H1 (cell line): ENCODE data around the gene NPNT. TPM values are rescaled to one million over a fixed set of nuclear protein-coding genes. Genes with fewer than 3 reads are reported as not detected.

Experiments used
- CTCF ChIA-PET: fragments of 300-600 bp; sonication (Branson Sonifier 250); formaldehyde crosslinking; loops from one replicate; lab custom pipeline; 2021; ENCODE audit not compliant: partially characterized antibody; lab: Charles Lee
- POLR2A ChIA-PET: fragments of 300-600 bp; sonication (Branson Sonifier 250); formaldehyde crosslinking; loops from one replicate; lab custom pipeline; 2021; ENCODE audit warnings: inconsistent platforms; ENCODE audit not compliant: partially characterized antibody; lab: Charles Lee
- DNase-seq, 2 experiments: peaks; one replicate each; pipeline versions ENCODE4 v3.0.0 to v3.0.0-alpha.2; 2010 to 2022; ENCODE audit warnings: low spot score in 2 of 2, low read depth in 1 of 2, mixed read lengths in 1 of 2
- FAIRE-seq: peaks from 2 replicates; lab custom pipeline; 2011; peaks lifted over from hg19 to GRCh38; lab: Jason Lieb, UNC
- H2AFZ ChIP-seq: 2 replicates; pipeline ENCODE4 v1.8.1; 2012; ENCODE audit warnings: low read length, inconsistent platforms
- H2AK5ac ChIP-seq: 2 replicates; pipeline ENCODE4 v1.6.1; 2013; ENCODE audit warnings: low read depth, low read length
- H2BK120ac ChIP-seq: replicated peaks from 2 replicates; pipeline ENCODE3; 2013; ENCODE audit warnings: low read depth, low read length, inconsistent platforms
- H2BK12ac ChIP-seq: 2 replicates; pipeline ENCODE4 v1.6.1; 2013; ENCODE audit warnings: low read depth, low read length
- H2BK15ac ChIP-seq: 2 replicates; pipeline ENCODE4 v1.6.1; 2013; ENCODE audit warnings: low read length
- H2BK20ac ChIP-seq: 2 replicates; pipeline ENCODE4 v1.6.1; 2013; ENCODE audit warnings: low read length
- H2BK5ac ChIP-seq: 2 replicates; pipeline ENCODE4 v1.6.1; 2013; ENCODE audit warnings: low read depth, low read length
- H3K14ac ChIP-seq: 2 replicates; pipeline ENCODE4 v1.6.1; 2013; ENCODE audit warnings: inconsistent platforms; ENCODE audit not compliant: insufficient read length
- H3K18ac ChIP-seq: 2 replicates; pipeline ENCODE4 v1.6.1; 2013; ENCODE audit warnings: low read length; ENCODE audit errors: extremely low read depth
- H3K23ac ChIP-seq: 2 replicates; pipeline ENCODE4 v1.6.1; 2013; ENCODE audit warnings: inconsistent platforms; ENCODE audit not compliant: insufficient read length
- H3K23me2 ChIP-seq: 2 replicates; pipeline ENCODE4 v1.6.1; 2013; ENCODE audit warnings: low read depth, low read length
- H3K27ac ChIP-seq: 2 replicates; pipeline ENCODE4 v1.6.1; 2011; ENCODE audit warnings: low read depth, low read length, inconsistent platforms
- H3K27me3 ChIP-seq, 4 experiments: replicated peaks in 1 of 4; 1 replicate in 1 of 4; 2 replicates in 3 of 4; pipeline versions ENCODE4 v1.6.1 to v1.8.1; 2011 to 2013; ENCODE audit warnings: low read length in 3 of 4, mild to moderate bottlenecking in 3 of 4, inconsistent platforms in 2 of 4, mixed read lengths in 2 of 4, moderate library complexity in 1 of 4; ENCODE audit not compliant: control insufficient read depth in 3 of 4, insufficient read depth in 3 of 4; ENCODE audit errors: extremely low read depth in 1 of 4
- H3K36me3 ChIP-seq, 4 experiments: 2 replicates each; pipeline versions ENCODE4 v1.6.1 to v1.8.1; 2011 to 2013; ENCODE audit warnings: mild to moderate bottlenecking in 4 of 4, low read length in 3 of 4, moderate library complexity in 2 of 4, control low read depth in 1 of 4, inconsistent platforms in 1 of 4; ENCODE audit not compliant: insufficient read depth in 4 of 4, control insufficient read depth in 2 of 4
- H3K4ac ChIP-seq: replicated peaks from 2 replicates; pipeline ENCODE3; 2013; ENCODE audit warnings: low read length, low read depth, mixed read lengths, inconsistent platforms; ENCODE audit not compliant: insufficient read length
- H3K4me1 ChIP-seq, 4 experiments: replicated peaks in 1 of 4; 1 replicate in 1 of 4; 2 replicates in 3 of 4; pipeline versions ENCODE4 v1.6.1 to v1.8.1; 2011 to 2013; ENCODE audit warnings: low read length in 3 of 4, inconsistent platforms in 2 of 4, mixed read lengths in 1 of 4; ENCODE audit not compliant: insufficient read depth in 4 of 4, control insufficient read depth in 3 of 4
- H3K4me2 ChIP-seq, 2 experiments: 2 replicates each; pipeline versions ENCODE4 v1.6.1 to v1.8.1; 2011 to 2013; ENCODE audit warnings: low read depth in 2 of 2, low read length in 2 of 2, control low read depth in 1 of 2, inconsistent platforms in 1 of 2, mild to moderate bottlenecking in 1 of 2; ENCODE audit not compliant: insufficient read depth in 1 of 2
- H3K4me3 ChIP-seq, 4 experiments: fragments of 200-600, 300-600 bp in 1 of 4; sonication (generic), shearing (Covaris generic), sonication (Bioruptor Twin) in 1 of 4; 2 replicates each; pipeline versions ENCODE4 v1.5.1 to v1.8.1; 2011 to 2016; ENCODE audit warnings: low read length in 4 of 4, low read depth in 3 of 4, control low read depth in 2 of 4, inconsistent platforms in 2 of 4, mild to moderate bottlenecking in 2 of 4, mixed read lengths in 1 of 4, moderate library complexity in 1 of 4; ENCODE audit not compliant: insufficient read depth in 2 of 4; ENCODE audit errors: extremely low read depth in 1 of 4
- H3K56ac ChIP-seq: replicated peaks from 2 replicates; pipeline ENCODE3; 2013; ENCODE audit warnings: low read depth, mild to moderate bottlenecking, mixed read lengths, low read length, inconsistent platforms; ENCODE audit not compliant: insufficient read length
- H3K79me1 ChIP-seq: 2 replicates; pipeline ENCODE4 v1.6.1; 2013; ENCODE audit warnings: low read depth, low read length, control low read depth
- H3K79me2 ChIP-seq, 2 experiments: 2 replicates each; pipeline versions ENCODE4 v1.6.1 to v1.8.1; 2012 to 2013; ENCODE audit warnings: low read length in 2 of 2, mild to moderate bottlenecking in 2 of 2, inconsistent platforms in 1 of 2; ENCODE audit not compliant: insufficient read depth in 2 of 2, control insufficient read depth in 1 of 2
- H3K9ac ChIP-seq, 4 experiments: replicated peaks in 1 of 4; 1 replicate in 1 of 4; 2 replicates in 3 of 4; pipeline versions ENCODE4 v1.6.1 to v1.8.1; 2011 to 2013; ENCODE audit warnings: low read depth in 3 of 4, low read length in 3 of 4, control low read depth in 2 of 4, mild to moderate bottlenecking in 2 of 4, moderate library complexity in 2 of 4, inconsistent platforms in 1 of 4; ENCODE audit errors: extremely low read depth in 1 of 4
- H3K9me3 ChIP-seq, 2 experiments: 2 replicates each; pipeline versions ENCODE4 v1.6.1 to v1.8.1; 2012 to 2013; ENCODE audit warnings: mild to moderate bottlenecking in 2 of 2, moderate library complexity in 2 of 2, control low read depth in 1 of 2, inconsistent platforms in 1 of 2, low read depth in 1 of 2, low read length in 1 of 2, mixed read lengths in 1 of 2; ENCODE audit not compliant: insufficient read depth in 2 of 2
- H4K20me1 ChIP-seq, 2 experiments: replicated peaks in 1 of 2; 2 replicates each; pipeline versions ENCODE3 to v1.8.1; 2011 to 2013; ENCODE audit warnings: inconsistent platforms in 2 of 2, low read length in 2 of 2, mild to moderate bottlenecking in 1 of 2; ENCODE audit not compliant: insufficient read depth in 2 of 2, control insufficient read depth in 1 of 2
- H4K5ac ChIP-seq: 2 replicates; pipeline ENCODE4 v1.6.1; 2013; ENCODE audit warnings: low read length, low read depth, mixed read lengths, inconsistent platforms; ENCODE audit not compliant: insufficient read length
- H4K8ac ChIP-seq: 2 replicates; pipeline ENCODE4 v1.8.0; 2013; ENCODE audit warnings: mild to moderate bottlenecking, moderate library complexity, low read length, inconsistent platforms; ENCODE audit not compliant: insufficient read depth; ENCODE audit errors: extremely low read depth
- H4K91ac ChIP-seq: replicated peaks from 2 replicates; pipeline ENCODE3; 2013; ENCODE audit warnings: low read length, mixed read lengths, inconsistent platforms; ENCODE audit not compliant: insufficient read length
- ATF3 ChIP-seq: IDR thresholded peaks from 2 replicates; pipeline ENCODE4 v1.6.1; 2011; ENCODE audit warnings: low read depth, mild to moderate bottlenecking, low read length; ENCODE audit not compliant: insufficient read depth
- BACH1 ChIP-seq: IDR thresholded peaks from 2 replicates; pipeline ENCODE4 v1.6.1; 2012; ENCODE audit warnings: low read length, improper control_type of control experiment
- BCL11A ChIP-seq, 2 experiments: IDR thresholded peaks; one replicate each; pipeline ENCODE4 v1.6.1; 2011; ENCODE audit warnings: low read depth in 2 of 2, low read length in 2 of 2, mild to moderate bottlenecking in 2 of 2
- CEBPB ChIP-seq: IDR thresholded peaks from 2 replicates; pipeline ENCODE4 v1.6.1; 2012; ENCODE audit warnings: low read depth, low read length
- EZH2 ChIP-seq: fragments of 200-600 bp; sonication (generic); IDR thresholded peaks from 2 replicates; pipeline ENCODE4 v1.7.1; 2012; ENCODE audit warnings: low read depth, mild to moderate bottlenecking, moderate library complexity, low read length, inconsistent platforms; ENCODE audit not compliant: severe bottlenecking
- JUN ChIP-seq: IDR thresholded peaks from 2 replicates; pipeline ENCODE4 v1.6.1; 2011; ENCODE audit warnings: low read depth, mild to moderate bottlenecking, improper control_type of control experiment, low read length
- SAP30 ChIP-seq: fragments of 300-600 bp; sonication (generic); IDR thresholded peaks from 2 replicates; pipeline ENCODE4 v1.7.1; 2012; ENCODE audit warnings: low read length, moderate library complexity, mild to moderate bottlenecking, inconsistent platforms; ENCODE audit not compliant: insufficient read depth, insufficient replicate concordance
- SIN3A ChIP-seq, 2 experiments: IDR thresholded peaks in 1 of 2; conservative IDR thresholded peaks in 1 of 2; 2 replicates each; pipeline ENCODE4 v1.6.1; 2011 to 2012; ENCODE audit warnings: low read length in 2 of 2, improper control_type of control experiment in 1 of 2, low read depth in 1 of 2, mild to moderate bottlenecking in 1 of 2
- SIRT6 ChIP-seq: IDR thresholded peaks from one replicate; pipeline ENCODE4 v1.7.1; 2012; ENCODE audit warnings: low read length, inconsistent platforms
- SIX5 ChIP-seq: IDR thresholded peaks from 2 replicates; pipeline ENCODE4 v1.6.1; 2011; ENCODE audit warnings: mild to moderate bottlenecking, low read depth, low read length
- SP4 ChIP-seq: IDR thresholded peaks from 2 replicates; pipeline ENCODE4 v1.6.1; 2012; ENCODE audit warnings: low read length, inconsistent platforms
- USF2 ChIP-seq: IDR thresholded peaks from 2 replicates; pipeline ENCODE4 v1.6.1; 2011; ENCODE audit warnings: low read length, improper control_type of control experiment
- WGBS, 2 experiments: shearing (Covaris generic) in 1 of 2; methylation state at CpG; one replicate each; pipeline versions ENCODE4 v1.1.6 to v1.1.7; 2013 to 2015; ENCODE audit warnings: low lambda C conversion rate in 2 of 2, mixed read lengths in 2 of 2, inconsistent platforms in 1 of 2, low coverage in 1 of 2, missing lambda C conversion rate in 1 of 2; ENCODE audit not compliant: insufficient replicate concordance in 2 of 2, insufficient coverage in 1 of 2, insufficient read length in 1 of 2; ENCODE audit errors: extremely low coverage in 1 of 2, missing lambda C conversion rate in 1 of 2; 5-methylcytosine and 5-hydroxymethylcytosine counted together
- polyA plus RNA-seq, 7 experiments: library from polyadenylated mRNA; depleted of rRNA in 3 of 7; stranded (reverse) in 5 of 7; unstranded in 2 of 7; fragments of >200 nt in 5 of 7; fragments of 200-250 nt in 2 of 7; gene quantifications; 1 replicate in 5 of 7; 2 replicates in 1 of 7; 4 replicates in 1 of 7; pipeline versions ENCODE4 v1.2.1 to v1.2.3, GENCODE V29; 2011 to 2013; ENCODE audit warnings: missing spikeins in 2 of 7, mixed read lengths in 2 of 7
- total RNA-seq: library from RNA; stranded (reverse); fragmentation: NEBNext Ultra II Directional; extraction: Animal tissue kit (Norgen Biotek cat#: 25700); gene quantifications from 2 replicates; pipeline ENCODE4 v1.2.1, GENCODE V29; 2021

Gene NPNT
- total and polyA plus RNA-seq, 2 of the 8 experiments (the other 6 are each of a cell fraction or from before 2014, with no cell fraction given): 0.24 to 0.97 TPM

DNA sequence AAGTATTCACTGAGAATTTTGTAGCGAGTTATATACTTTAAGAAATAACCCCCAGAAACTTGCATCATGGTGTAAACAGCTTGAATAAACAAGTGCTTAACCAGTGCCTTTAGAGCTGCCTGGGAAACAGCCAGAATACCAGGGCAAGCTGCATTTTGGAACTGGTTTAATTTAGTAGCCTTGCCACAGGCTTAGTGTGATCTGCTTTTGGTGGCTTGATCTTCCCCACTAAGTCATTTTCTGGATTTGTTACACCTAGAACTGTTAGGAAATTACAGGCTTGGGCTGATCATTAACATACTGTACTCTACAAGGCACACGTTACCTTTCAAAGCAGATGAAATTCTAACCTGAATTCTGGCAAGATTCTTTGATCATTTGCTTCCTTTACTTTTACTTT, 35.4 kb downstream of the NPNT start:
- DNase-seq (no peak), FAIRE-seq (no peak)
- Histone ChIP-seq H3K4ac (no peak overlapping the region), H3K79me1 (no peaks in the 10 kb centered on the region), H3K4me1 (no peaks in the 10 kb centered on the region), H3K4me3 (no peak overlapping the region), H4K20me1 (no peaks in the 10 kb centered on the region), H2BK15ac (no peak overlapping the region), H2AK5ac (no peak overlapping the region), H3K56ac (no peak overlapping the region), H2AFZ (0 out of 2 replicates have a peak overlapping the region, but pooled peaks have one; percentile 40), H4K8ac (no peak overlapping the region), H3K14ac (no peak overlapping the region), H4K91ac (no peak overlapping the region), H2BK20ac (no peak overlapping the region), H2BK120ac (no peak overlapping the region), H3K9ac (no peak overlapping the region), H3K18ac (no peak overlapping the region), H3K27me3 (no peaks in the 10 kb centered on the region), H4K5ac (no peak overlapping the region), H3K23ac (no peak overlapping the region), H3K23me2 (no peaks in the 10 kb centered on the region), H3K36me3 (no peaks in the 10 kb centered on the region; a peak in 1 of 8 replicates), H2BK5ac (no peak overlapping the region), H3K27ac (no peak overlapping the region), H3K79me2 (no peaks in the 10 kb centered on the region), H2BK12ac (no peak overlapping the region), H3K9me3 (no peaks in the 10 kb centered on the region), H3K4me2 (no peak overlapping the region)
- WGBS, 2 experiments: 86% methylated on average over 2 of the region's 2 CpGs; no CpG with 5 or more reads in 1 of the 2 experiments
- ChIA-PET CTCF (no interaction called here), POLR2A (no interaction called here)
- TF ChIP-seq SIX5 (no peak), SIN3A (conservative IDR thresholded peaks at IDR 0.05 in 1 of 2, IDR thresholded peaks at IDR 0.05 in 1 of 2; ENCODE audit: low read depth in 1 of 2, low read length in 2 of 2) (no peak), EZH2 (no peak), CEBPB (no peak), JUN (no peak), SAP30 (no peak), SP4 (no peak), BCL11A (IDR thresholded peaks at IDR 0.05; ENCODE audit: low read depth in 2 of 2, low read length in 2 of 2) (no peak), USF2 (no peak), SIRT6 (no peak), ATF3 (no peak), BACH1 (no peak)
